Hepatocyte (in vitro differentiated cells): Measurements from ENCODE around the gene ACKR4. TPM values are rescaled to one million over a fixed set of nuclear protein-coding genes. Genes with fewer than 3 reads are reported as not detected.

Source experiments
- DNase-seq: peaks from one replicate; pipeline ENCODE4 v3.0.0-alpha.2; 2016; ENCODE audit warnings: low spot score
- H2AFZ ChIP-seq: fragments of 200-600 bp; sonication (generic); 2 replicates; pipeline ENCODE4 v1.6.0; 2016; ENCODE audit warnings: antibody characterized with exemption, mild to moderate bottlenecking
- H3K27ac ChIP-seq: fragments of 200-600 bp; sonication (generic); 2 replicates; pipeline ENCODE4 v1.5.1; 2016; ENCODE audit warnings: mild to moderate bottlenecking
- H3K27me3 ChIP-seq: fragments of 200-600 bp; sonication (generic); 2 replicates; pipeline ENCODE4 v1.6.1; 2016
- H3K36me3 ChIP-seq: fragments of 200-600 bp; sonication (generic); replicated peaks from 2 replicates; pipeline ENCODE4 v1.5.1; 2016; ENCODE audit warnings: low read depth; ENCODE audit not compliant: insufficient read depth
- H3K4me1 ChIP-seq: fragments of 200-600 bp; sonication (generic); 2 replicates; pipeline ENCODE4 v1.5.1; 2016; ENCODE audit warnings: mild to moderate bottlenecking, moderate library complexity; ENCODE audit not compliant: insufficient read depth
- H3K4me2 ChIP-seq: fragments of 200-600 bp; sonication (generic); 2 replicates; pipeline ENCODE4 v1.6.0; 2016
- H3K4me3 ChIP-seq: fragments of 200-600 bp; sonication (generic); 2 replicates; pipeline ENCODE4 v1.5.1; 2016; ENCODE audit warnings: mild to moderate bottlenecking
- H3K79me2 ChIP-seq: fragments of 200-600 bp; sonication (generic); 2 replicates; pipeline ENCODE4 v1.6.0; 2017; ENCODE audit warnings: mild to moderate bottlenecking
- H3K9me2 ChIP-seq: fragments of 200-600 bp; sonication (generic); replicated peaks from 2 replicates; pipeline ENCODE4 v1.6.0; 2017; ENCODE audit warnings: mild to moderate bottlenecking; ENCODE audit not compliant: insufficient read depth
- H3K9me3 ChIP-seq: fragments of 200-600 bp; sonication (generic); 2 replicates; pipeline ENCODE4 v1.5.1; 2016; ENCODE audit warnings: low read depth, mild to moderate bottlenecking
- H4K20me1 ChIP-seq: fragments of 200-600 bp; sonication (generic); 2 replicates; pipeline ENCODE4 v1.6.0; 2016; ENCODE audit warnings: mild to moderate bottlenecking; ENCODE audit not compliant: insufficient read depth, poor library complexity, severe bottlenecking
- CTCF ChIP-seq: fragments of 200-600 bp; sonication (generic); IDR thresholded peaks from 2 replicates; pipeline ENCODE4 v1.5.1; 2016; ENCODE audit warnings: antibody characterized with exemption, mild to moderate bottlenecking; ENCODE audit not compliant: poor library complexity
- EZH2 ChIP-seq: fragments of 200-600 bp; sonication (generic); IDR thresholded peaks from 2 replicates; pipeline ENCODE4 v1.6.1; 2016; ENCODE audit warnings: antibody characterized with exemption, mild to moderate bottlenecking, borderline replicate concordance
- EZH2phosphoT487 ChIP-seq: fragments of 200-600 bp; sonication (generic); IDR thresholded peaks from one replicate; pipeline ENCODE4 v1.6.1; 2018; ENCODE audit warnings: antibody characterized with exemption, mild to moderate bottlenecking, low read depth, moderate library complexity; ENCODE audit not compliant: unreplicated experiment, severe bottlenecking
- WGBS: methylation state at CpG from one replicate; pipeline ENCODE4 v1.1.6; 2016; ENCODE audit warnings: low lambda C conversion rate; ENCODE audit errors: missing lambda C conversion rate; 5-methylcytosine and 5-hydroxymethylcytosine counted together
- polyA plus RNA-seq: library from polyadenylated mRNA; unstranded; fragments of >200 nt; fragmentation: Nextera tagmentation; extraction: Ambion mirVana; gene quantifications from 2 replicates; pipeline ENCODE4 v1.2.1, GENCODE V29; 2016
- total RNA-seq: library from RNA; depleted of rRNA; stranded (reverse); fragments of >200 nt; gene quantifications from 2 replicates; pipeline ENCODE4 v1.2.3, GENCODE V29; 2014

ACKR4 gene
- total and polyA plus RNA-seq, 2 experiments from 2014 or later = 1.2 to 1.8 TPM

DNA sequence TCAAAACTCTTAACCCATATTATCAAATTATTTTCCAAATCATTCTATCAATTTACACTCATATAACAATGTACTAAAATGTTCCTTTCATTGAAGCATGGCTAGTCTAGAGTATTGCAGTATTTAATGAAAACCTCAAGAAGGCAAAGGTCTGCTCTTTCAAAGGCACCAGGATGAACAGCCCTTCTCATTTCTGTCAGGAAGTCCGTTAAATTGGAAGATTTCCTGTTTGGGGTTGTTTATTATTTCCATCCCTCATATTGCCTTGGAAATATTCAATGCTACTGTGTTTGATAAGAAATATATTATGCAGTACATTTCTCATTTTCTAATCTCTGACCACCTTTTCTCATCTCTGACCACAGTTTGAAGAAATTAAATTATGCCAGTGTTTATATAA is 25.1 kb downstream of the ACKR4 start:
- Histone ChIP-seq H3K27me3 (no peaks in the 10 kb centered on the region), H4K20me1 (no peaks in the 10 kb centered on the region), H2AFZ (no peak overlapping the region), H3K4me3 (no peak overlapping the region), H3K4me2 (no peak overlapping the region), H3K9me3 (no peaks in the 10 kb centered on the region), H3K4me1 (no peaks in the 10 kb centered on the region), H3K27ac (no peak overlapping the region), H3K36me3 (no peaks in the 10 kb centered on the region), H3K79me2 (no peaks in the 10 kb centered on the region), H3K9me2 (no peaks in the 10 kb centered on the region)
- WGBS = 73% methylated on average over 1 of the region's 1 CpG
- no peak for TF ChIP-seq CTCF
- no peak for TF ChIP-seq EZH2
- TF ChIP-seq EZH2phosphoT487 = no peak
- DNase-seq = no peak

GRCh38 chr3:132622761-132623160 is 25.7 kb downstream of the ACKR4 start:
- Histone ChIP-seq H3K9me2 (no peaks in the 10 kb centered on the region), H3K4me2 (no peak overlapping the region), H3K9me3 (no peaks in the 10 kb centered on the region), H3K4me3 (no peak overlapping the region), H4K20me1 (no peaks in the 10 kb centered on the region), H2AFZ (no peak overlapping the region), H3K27me3 (no peaks in the 10 kb centered on the region), H3K27ac (no peak overlapping the region), H3K79me2 (no peaks in the 10 kb centered on the region), H3K4me1 (no peaks in the 10 kb centered on the region), H3K36me3 (no peaks in the 10 kb centered on the region)
- 97% methylated on average over 1 of the region's 1 CpG for WGBS
- TF ChIP-seq EZH2phosphoT487 (no peak), CTCF (no peak), EZH2 (no peak)
- DNase-seq = no peak

GRCh38 chr3:132623646-132624045 is 26.6 kb downstream of the ACKR4 start:
- no peak overlapping the region for H3K27ac ChIP-seq
- 90% methylated on average over 1 of the region's 1 CpG for WGBS

More at GRCh38 chr3:132623646-132624045, 26.6 kb downstream of the ACKR4 start:
- no peak overlapping the region for H2AFZ ChIP-seq
- no peaks in the 10 kb centered on the region for H3K9me2 ChIP-seq
- H3K9me3 ChIP-seq = no peaks in the 10 kb centered on the region
- no peaks in the 10 kb centered on the region for H3K4me1 ChIP-seq
- no peak for DNase-seq
- H3K27me3 ChIP-seq = no peaks in the 10 kb centered on the region
- H3K36me3 ChIP-seq = no peaks in the 10 kb centered on the region
- no peaks in the 10 kb centered on the region for H3K79me2 ChIP-seq
- TF ChIP-seq EZH2 (no peak), CTCF (no peak), EZH2phosphoT487 (no peak)
- H3K4me3 ChIP-seq = no peak overlapping the region
- H3K4me2 ChIP-seq = no peak overlapping the region
- H4K20me1 ChIP-seq = no peaks in the 10 kb centered on the region
